GM19455 (cell line): ENCODE results near the gene AKT1.

Source experiments
- ATAC-seq: cut with Tn5 transposase; IDR thresholded peaks from one replicate; pipeline ENCODE4 v1.9.1; 2021; ENCODE audit not compliant: unreplicated experiment

AKT1 gene

DNA sequence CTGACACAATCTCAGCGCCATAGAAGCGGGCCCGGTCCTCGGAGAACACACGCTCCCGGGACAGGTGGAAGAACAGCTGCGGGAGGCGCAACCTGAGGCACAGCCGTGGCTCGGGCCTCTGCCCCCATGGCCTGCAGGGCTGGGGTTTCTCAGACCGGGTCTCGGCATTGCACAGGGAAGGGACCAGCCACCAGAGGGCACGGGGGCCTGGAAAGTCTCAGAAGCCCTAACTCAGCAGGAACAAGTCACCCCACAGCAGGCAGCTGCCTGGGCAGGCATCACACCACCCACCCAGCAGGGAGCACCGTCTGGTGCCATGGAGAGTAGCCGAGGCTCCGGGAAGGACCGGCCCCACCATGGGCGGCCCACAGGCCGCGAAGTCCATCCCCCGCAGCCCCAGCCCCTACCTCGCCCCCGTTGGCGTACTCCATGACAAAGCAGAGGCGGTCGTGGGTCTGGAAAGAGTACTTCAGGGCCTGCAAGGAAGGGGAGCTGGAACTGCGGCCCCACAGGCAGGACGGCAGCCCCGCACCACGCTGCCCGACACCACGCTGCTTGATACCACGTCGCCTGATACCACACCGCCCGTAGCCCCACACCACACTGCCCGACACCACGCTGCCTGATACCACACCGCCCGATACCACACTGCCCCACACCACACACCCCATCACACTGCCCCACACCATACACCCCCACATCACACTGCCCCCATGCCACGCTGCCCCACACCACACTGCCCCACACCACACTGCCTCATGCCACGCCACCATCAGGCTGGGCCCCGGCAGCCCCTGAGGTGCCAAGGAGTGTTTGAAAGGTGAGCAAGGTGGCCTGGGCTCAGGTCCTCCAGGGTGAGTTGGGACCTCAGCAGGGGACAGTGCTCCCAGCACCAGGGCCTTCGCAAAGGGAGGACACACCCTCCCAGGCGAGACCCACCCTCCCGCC lies 21.8 kb downstream of the AKT1 start:
- ATAC-seq, result no peak

DNA sequence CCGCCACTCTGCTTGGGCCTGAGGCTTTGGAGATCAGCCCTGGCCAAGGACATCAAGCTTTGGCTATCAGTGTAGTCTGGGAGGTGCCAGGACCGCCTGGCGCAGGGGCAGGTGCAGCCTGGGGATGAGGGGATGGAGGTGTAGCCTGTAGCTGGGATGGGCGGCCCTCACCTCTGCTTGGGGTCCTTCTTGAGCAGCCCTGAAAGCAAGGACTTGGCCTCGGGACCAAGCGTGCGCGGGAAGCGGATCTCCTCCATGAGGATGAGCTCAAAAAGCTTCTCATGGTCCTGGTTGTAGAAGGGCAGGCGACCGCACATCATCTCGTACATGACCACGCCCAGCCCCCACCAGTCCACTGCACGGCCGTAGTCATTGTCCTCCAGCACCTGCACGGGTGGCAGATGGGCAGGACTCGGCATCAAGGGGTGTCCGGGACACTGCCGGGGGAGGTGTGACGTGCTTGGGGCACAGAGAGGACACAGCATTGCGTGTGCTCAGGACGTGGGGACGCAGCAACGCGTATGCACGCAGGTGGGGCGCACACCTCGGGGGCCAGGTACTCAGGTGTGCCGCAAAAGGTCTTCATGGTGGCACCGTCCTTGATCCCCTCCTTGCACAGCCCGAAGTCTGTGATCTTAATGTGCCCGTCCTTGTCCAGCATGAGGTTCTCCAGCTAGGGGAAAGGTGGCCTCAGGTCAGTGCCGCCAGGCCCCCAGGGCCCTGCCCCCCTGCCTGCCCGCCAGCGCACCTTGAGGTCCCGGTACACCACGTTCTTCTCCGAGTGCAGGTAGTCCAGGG lies 22.6 kb downstream of the AKT1 start:
- ATAC-seq, result no peak

DNA sequence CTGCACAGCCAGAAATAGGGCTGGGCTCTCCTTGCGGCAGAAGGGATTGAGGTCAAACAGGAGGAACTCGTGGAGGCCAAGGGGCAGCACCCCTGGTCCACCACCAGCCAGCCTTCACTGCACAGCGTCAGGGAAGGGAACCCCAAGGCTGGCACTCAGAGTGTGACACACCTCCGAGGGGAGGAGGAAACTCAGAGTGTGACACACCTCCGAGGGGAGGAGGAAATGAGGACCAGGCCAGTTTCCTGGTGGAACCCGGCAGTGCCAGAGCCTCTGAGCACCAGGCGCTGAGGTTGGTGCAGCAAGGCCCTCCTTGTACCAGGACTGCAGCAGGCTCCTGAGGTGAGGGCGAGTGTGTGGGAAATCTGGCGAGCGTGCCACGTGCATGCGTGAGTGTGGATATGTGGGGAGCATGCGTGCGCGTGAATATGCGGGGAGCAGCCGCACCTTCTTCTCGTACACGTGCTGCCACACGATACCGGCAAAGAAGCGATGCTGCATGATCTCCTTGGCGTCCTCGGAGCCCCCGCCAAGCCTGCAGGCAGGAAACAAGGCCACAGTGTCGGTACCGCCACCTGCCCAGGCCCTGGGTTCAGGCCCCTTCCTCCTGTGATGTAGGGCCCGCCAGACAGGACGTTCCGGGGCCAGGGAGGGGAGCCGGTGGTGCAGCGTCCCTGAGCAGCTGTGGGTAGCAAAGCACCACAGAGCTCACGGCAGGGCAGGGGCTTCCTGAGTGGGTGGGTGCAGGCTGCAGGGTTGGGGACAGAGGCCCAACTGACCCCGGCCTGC lies 23.4 kb downstream of the AKT1 start:
- ATAC-seq, result no peak

DNA sequence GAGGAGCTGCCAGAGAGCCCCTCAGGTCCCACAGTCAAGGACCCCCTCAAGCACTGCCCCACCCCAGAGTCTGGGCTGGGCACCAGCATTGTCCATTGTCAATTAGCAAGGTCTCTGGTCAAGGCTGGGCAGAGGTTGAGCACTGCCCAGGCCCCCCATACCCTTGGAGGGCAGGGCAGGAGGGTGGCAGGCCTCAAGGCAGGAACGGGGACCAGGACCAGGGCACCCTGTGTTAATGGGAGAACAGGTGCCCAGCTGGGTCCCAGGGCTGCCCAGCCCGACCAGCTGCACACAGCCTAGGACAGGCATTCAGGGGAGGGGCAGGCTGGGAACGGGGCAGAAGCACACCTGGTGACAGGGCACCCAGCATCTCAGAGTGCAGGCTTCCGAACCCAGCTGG lies 24.2 kb downstream of the AKT1 start:
- no peak for ATAC-seq

DNA sequence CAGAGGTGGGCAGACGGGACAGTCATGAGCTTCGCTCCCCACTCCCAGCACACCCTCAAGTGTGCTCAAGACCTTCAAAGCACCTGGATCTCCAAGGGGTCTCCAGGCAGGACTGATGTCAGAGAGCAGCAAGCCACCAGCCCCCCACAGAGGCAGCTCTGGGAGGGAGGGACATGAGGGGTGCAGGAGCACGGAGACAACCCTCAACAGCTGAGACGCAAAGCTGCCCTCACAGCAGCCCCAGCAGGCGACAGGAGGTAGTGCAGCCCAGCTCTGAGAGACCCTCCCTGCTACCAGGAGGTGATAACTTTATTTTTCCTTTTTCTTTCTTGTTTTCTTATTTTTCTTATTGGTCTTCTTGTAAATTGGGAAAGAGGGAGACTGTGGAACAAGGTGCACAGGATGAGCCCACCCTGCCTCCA lies 24.7 kb downstream of the AKT1 start:
- ATAC-seq, result no peak

DNA sequence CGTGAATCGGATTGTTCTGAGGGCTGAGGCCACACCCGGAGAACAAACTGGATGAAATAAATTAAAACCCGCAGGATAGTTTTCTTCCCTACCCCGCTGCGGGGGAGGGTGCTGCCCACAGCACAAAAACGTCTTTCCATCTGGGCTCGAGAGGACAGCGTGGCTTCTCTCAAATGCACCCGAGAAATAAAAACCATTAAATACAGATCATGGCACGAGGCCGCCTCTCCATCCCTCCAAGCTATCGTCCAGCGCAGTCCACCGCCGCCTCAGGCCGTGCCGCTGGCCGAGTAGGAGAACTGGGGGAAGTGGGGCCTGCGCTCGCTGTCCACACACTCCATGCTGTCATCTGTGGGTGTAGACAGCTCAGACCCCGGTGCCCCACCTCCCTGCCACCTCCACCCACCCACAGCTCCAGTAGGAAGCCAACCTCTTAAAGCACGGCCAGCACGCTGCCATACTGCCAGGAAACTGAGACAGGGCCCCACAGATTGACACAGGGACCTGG lies 25.4 kb downstream of the AKT1 start:
- ATAC-seq, result no peak

DNA sequence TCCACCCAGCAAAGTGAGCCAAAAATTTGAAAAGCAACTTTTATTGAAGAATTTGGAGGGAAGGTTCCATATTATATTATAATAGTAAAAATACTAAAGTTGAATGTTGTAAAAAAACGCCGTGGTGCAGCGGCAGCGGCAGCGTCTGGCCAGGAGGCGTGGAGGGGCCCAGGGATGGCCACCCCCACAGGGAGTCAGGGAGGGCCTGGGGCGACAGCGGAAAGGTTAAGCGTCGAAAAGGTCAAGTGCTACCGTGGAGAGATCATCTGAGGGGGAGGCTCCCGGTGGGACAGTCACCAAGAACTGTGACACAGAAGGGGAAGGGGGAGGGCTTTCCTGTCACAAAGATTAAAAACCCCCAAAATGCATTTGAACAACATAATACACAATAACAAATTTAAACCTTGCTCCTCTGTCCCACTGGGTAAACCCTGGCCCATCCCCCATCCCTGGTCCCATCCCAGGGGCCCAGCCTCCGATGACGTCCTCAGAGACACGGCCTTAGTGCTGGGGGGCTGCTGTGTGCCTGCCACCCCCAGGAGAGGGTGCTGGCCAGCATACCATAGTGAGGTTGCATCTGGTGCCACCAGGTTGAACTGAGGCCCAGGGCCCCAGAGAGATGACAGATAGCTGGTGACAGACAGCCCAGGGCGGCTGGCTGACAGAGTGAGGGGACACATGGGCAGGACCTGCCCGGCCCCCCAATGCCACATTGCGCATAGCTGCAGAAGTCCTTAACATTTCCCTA lies 26.1 kb downstream of the AKT1 start:
- no peak for ATAC-seq

DNA sequence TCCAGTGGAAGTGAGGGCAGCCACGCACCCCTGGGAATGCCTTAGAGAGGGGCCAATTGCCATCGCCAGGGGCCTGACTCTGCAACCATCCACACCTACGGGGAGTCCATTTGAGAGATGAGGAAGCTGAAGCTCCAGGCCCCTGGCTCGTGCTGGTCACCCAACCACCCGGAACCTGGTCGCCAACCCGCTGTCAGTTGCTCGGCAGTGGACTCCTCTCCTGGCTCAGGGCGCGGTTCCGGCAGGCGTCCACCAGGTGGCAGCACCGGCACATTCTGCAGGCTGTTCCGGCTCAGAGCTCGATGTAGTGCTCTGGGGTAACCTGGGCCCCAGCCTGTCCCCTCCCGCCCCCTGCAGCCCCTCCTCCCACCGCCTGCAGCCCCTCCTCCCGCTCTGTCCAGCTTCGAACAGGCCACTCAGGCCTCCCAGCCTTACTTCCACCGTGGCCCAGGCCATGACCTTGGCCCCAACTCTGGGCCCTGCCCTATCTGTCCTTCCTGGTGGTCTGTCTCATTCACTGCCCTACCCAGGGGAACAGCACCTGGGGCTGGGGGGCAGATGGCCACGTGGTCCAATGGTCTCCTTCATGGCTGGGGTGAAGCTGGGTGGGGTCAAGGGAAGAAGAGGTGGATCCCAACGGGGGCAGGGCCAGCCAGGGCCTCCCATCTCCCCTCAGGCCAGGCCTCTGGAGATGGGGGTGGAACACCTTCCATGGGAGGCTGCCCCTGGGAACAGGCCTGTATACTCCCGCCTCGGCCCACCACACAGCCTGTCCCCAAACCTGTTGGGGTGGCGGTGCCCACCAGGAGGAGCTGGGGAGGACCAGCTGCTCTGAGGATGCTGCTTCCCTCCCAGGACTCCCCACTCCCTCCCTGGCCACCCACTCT lies 26.9 kb downstream of the AKT1 start:
- peak; percentile 72 for ATAC-seq

DNA sequence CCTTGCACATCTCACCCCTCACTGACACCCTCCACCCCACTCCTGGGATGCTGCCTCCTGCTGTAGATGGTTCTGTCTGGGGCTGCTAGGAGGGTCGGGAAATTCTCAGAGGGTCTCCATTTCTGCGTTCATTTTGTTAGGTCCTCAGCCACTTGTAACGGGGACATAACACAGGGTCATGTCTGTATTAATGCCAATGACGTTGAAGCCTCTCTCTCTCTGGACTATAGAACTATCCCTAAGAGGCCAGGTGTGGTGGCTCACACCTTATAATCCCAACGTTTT lies 28.0 kb downstream of the AKT1 start:
- ATAC-seq, result no peak

DNA sequence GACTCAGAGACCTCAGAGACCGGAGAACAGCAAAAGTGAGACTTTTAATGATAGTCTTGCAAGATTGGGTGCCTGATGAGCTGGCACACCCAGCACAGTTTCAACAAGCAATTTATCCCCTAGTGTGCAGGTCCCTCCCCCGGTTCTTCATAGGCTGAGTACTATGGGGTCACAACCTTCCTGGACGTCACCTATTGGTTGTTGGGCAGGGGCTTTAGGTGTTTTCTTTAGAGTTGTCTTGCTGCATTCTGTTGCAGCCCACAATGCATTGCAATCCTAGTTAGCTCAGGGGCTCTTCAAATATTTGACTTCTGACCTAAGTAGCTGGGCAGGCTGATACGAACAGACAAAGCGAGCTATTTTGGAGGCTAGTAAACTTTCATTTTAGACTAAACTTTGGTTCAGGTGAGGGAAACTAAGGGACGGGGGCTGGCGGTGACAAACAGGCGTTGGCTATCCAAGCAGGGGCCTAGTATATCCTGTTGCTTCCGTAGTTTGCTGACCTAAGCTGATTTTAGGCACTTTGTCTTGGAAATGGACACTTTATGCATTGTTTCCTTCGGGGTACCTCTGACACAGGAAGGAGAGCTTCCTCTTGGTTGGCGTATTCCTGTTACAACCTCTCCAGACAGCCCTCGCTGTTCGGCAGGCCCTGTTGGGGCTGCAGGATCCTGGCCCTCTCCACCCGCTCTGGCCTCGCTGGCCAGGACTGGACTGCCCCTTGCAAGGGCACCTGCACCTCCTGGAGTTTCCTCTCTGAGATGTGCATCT lies 28.5 kb downstream of the AKT1 start:
- no peak for ATAC-seq

DNA sequence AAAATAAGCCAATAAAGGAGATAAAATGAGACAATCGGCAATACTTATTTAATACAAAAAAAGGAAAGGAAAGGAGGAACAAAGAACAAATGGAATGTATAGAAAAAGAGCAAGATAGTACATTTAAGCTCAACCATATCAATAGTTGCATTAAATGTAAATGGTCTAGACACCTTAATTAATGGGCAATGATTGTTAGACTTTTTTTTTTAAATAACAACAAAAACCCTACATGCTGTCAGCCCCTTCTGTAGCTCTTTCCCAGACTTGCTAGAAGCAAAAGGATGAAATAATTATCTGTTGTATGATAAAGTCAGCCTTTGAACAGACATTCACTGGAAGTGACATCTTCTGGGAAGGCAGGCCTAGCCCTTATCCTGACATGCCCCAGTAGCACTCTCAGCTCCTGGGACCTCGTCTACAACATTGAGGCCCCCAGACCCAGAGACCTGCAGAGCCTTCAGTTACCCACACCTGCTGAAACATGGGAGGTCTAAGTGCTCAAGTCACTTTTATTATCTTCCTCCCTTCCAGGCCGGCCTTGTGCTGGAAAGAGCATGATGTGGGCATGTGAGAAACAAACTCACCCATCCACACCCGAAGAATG lies 29.2 kb downstream of the AKT1 start:
- no peak for ATAC-seq

DNA sequence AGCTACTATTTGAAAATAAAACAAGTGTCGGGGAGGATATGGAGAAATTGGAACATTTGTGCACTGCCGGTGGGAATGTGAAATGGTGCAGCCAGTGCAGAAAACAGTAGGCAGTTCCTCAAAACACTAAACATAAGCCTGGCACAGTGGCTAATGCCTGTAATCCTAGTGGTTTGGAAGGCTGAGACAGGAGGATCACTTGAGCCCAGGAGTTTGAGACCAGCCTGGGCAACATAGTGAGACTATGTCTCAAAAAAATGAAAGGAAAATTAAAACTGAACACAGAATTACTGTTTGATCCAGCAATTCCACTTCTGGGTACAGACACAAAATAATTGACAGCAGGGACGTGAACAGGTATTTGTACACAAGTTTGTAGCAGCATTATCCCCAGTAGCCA lies 30.0 kb downstream of the AKT1 start:
- no peak for ATAC-seq

DNA sequence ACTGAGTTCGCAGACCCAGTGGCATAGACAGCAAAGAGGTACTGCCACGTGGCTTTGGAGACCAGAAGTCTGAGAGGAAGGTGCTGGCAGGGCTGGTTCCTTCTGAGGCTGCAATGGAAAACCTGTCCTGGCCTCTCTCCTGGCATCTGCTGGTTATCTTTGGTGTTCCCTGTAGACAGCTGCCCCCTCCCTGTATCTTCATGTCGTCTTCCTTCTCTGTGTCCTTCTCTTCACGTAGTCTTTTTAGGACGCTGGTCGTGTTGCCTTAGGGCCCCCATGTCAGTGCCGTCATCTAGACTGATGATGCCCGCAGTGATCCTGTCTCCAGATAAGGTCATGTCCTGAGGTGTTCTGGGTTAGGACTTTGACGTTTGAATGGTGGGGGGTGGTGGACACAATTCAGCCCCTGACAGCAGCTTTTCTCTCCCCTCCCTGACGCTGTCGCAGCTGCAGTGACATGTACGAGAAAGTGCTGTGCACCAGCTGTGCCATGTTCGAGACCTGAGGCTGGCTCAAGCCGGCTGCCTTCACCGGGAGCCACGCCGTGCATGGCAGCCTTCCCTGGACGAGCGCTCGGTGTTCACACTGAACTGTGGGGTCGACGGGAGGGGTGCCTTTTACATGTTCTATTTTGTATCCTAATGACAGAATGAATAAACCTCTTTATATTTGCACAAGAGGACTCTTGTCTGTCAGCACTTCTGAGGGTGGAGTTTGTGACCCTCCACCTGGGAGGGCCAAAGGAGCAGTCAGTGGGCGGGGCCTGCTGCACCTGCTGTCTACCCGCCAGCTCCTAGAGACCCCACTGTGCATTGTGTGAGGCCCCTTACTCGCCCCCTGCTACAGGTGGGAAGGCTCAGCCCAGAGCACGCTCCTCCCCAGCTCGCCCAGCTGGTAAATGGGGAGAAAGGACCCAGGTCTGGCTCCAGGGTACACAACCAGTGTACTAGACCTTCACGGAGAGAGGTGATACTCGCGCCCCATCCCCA lies 36.3 kb downstream of the AKT1 start:
- ATAC-seq, result no peak

DNA sequence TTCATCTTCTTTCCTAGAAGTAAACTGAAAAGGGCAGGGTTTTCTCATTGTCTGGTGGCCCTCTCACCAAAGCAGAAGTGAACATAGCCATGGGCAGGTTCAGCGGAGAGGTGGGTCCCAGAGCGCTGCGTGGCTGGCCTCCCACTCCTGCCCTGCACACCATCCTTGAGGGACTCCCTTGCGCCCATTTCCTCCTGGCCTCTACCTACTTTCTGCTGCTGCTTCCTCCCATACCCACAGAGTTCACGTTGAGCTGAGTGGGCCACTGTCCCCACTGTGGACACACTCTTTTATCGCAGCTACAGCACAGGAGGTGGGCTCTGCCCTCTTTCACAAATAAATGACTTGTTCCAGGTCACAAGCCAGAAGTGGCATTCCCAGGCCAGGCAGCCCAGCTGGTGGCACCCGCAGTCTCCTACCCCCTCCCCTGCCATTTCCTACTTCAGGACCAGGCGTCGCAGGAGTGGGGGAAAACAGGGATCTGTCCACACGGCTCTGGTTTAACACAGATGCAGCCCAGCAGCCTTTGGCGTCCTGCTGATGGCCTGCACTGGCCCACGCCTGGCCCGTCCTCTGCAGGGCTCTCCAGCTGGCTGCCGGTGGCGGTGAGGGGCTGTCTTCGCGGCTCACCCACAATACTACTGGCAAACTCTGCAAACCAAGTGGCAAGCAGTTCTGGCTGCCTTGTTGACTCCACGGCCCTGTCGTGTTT lies 37.7 kb downstream of the AKT1 start:
- no peak for ATAC-seq

DNA sequence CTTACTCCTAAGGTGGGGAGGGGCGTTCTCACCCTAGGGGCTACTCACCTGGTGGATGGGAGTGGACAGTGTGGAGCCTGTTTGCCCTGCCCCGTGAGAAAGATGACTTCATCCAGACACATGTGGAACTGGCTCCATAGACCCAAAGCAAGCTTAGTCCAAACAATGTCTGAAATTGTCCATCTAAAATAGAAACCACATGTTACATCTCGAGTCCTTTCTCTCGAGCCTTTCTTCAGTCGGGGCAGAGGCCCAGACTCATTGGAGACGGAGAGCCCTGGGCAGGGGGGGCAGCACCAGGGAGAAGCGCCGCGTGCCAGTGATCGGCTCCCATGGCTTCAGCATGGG lies 38.3 kb downstream of the AKT1 start:
- ATAC-seq, result no peak

DNA sequence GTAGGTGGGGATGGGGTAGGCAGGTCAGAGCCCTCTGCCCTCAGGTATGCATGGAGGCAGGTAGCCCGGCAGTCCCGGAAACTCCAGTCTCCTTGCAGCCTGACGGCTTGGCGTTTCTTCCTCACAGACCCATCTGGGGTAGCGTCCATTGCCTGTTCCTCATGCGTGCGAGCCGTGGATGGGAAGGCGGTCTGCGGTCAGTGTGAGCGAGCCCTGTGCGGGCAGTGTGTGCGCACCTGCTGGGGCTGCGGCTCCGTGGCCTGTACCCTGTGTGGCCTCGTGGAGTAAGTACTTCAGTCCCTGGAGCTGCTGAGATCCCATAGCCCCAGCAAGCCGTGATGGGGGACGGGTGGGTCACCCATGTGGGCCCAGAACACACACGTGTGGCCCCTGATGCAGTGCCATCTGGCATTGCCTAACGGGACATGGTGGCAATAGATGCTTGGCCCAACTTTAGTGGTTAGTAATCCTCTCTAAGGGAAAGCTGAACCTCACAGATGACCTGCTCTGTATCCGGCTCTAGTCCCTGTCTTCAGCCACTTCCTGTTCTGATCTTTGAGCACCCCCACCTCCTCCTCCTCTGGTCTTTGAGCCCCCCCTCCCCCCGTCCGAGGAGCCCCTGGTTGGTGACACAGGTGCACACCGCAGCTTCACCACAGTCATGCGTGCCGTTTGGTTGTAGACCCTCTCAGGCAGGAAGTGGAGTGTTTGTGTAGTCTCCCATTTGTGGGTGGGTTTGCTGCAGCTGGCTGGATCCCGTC lies 38.9 kb downstream of the AKT1 start:
- no peak for ATAC-seq
